ENCODE measurements around the gene ICOSLG.

ICOSLG gene

DNA sequence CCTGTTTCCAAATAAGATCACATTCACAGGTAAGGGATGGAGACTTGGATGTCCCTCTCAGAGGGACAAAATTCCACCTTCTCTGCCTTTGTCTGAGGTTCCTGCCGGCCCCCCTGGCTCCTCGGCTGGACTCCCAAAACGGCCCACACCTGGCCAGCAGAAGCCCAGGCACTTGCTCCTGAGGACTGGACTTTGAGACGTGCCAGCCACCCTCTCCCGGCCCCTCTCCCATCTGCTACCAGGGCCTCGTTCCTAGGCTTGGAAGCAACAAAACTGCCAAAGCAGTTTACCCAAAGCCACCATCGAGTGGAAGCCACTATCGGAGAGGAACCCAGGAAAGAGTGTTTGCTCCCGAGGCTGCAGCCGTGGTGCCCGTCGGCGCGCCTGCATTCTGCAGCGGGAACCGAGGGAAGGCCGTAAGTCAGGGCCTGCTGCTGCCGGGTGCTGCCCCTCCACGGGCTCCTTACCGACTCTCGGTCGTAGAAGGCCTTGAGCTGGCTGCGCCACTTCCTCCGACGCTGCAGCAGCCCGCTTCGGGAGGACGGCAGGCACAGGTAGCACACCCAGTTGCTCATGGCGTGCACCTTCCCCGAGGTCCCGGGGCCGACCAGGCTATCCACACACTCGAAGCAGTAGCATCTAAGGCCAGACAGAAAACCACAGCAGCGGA is 17.4 kb upstream of the ICOSLG start:
- H4K8ac ChIP-seq (ENCODE audit: low read depth, low read length) = no peak overlapping the region
- H3K27me3 ChIP-seq (ENCODE audit: control insufficient read depth in 3 of 3, insufficient read depth in 3 of 3, low read depth in 1 of 3, low read length in 3 of 3) = peaks cover 0 to 36% (median 0%) of the 10 kb centered on the region in 3 experiments
- no peak overlapping the region for H2BK12ac ChIP-seq (ENCODE audit: low read length)
- H3K27ac ChIP-seq (replicated peaks; ENCODE audit: low read length) = no peak overlapping the region
- H2BK120ac ChIP-seq (ENCODE audit: low read depth, low read length) = no peak overlapping the region
- no peak for DNase-seq (ENCODE audit: low spot score)
- H2AFZ ChIP-seq (ENCODE audit: low read length) = no peak overlapping the region
- no peaks in the 10 kb centered on the region for H3K79me1 ChIP-seq (ENCODE audit: low read depth, low read length)
- H4K91ac ChIP-seq (ENCODE audit: low read depth, low read length, poor library complexity) = no peak overlapping the region
- no peak overlapping the region for H3K14ac ChIP-seq (ENCODE audit: low read length)
- no peaks in the 10 kb centered on the region for H3K36me3 ChIP-seq (replicated peaks in 1 of 2; ENCODE audit: control insufficient read depth in 2 of 2, insufficient read depth in 2 of 2, low read length in 2 of 2)
- H3K4me2 ChIP-seq (ENCODE audit: insufficient read depth, low read length, poor library complexity, severe bottlenecking) = no peak overlapping the region
- H3K9me3 ChIP-seq (replicated peaks in 1 of 2; ENCODE audit: control insufficient read depth in 2 of 2, insufficient read depth in 1 of 2, low read depth in 1 of 2, low read length in 2 of 2) = peaks cover 0 to 2% of the 10 kb centered on the region in 2 donors
- H3K4me3 ChIP-seq (ENCODE audit: low read length in 2 of 2) = no peak overlapping the region
- peak overlapping the region; percentile 35 for H3K18ac ChIP-seq (ENCODE audit: low read length)
- H3K4me1 ChIP-seq (ENCODE audit: control insufficient read depth in 2 of 2, insufficient read depth in 1 of 2, low read depth in 1 of 2, low read length in 2 of 2) = peaks cover 2 to 5% of the 10 kb centered on the region in 2 donors
- peak overlapping the region; percentile 41 for H2AK5ac ChIP-seq (ENCODE audit: low read depth, low read length)
- no CpG with 5 or more reads among the region's 34 CpGs for WGBS, 2 donors (ENCODE audit: extremely low coverage in 2 of 2, insufficient read length in 2 of 2, insufficient replicate concordance in 1 of 2)
- no peak overlapping the region for H2BK5ac ChIP-seq (ENCODE audit: low read length)
- no peak overlapping the region for H3K9ac ChIP-seq (ENCODE audit: low read depth, low read length, poor library complexity)
- H3K23ac ChIP-seq (ENCODE audit: low read depth, low read length, poor library complexity) = peak overlapping the region; percentile 3
- H2BK15ac ChIP-seq (ENCODE audit: low read length) = no peak overlapping the region
- no peak overlapping the region for H3K4ac ChIP-seq (ENCODE audit: low read length)

DNA sequence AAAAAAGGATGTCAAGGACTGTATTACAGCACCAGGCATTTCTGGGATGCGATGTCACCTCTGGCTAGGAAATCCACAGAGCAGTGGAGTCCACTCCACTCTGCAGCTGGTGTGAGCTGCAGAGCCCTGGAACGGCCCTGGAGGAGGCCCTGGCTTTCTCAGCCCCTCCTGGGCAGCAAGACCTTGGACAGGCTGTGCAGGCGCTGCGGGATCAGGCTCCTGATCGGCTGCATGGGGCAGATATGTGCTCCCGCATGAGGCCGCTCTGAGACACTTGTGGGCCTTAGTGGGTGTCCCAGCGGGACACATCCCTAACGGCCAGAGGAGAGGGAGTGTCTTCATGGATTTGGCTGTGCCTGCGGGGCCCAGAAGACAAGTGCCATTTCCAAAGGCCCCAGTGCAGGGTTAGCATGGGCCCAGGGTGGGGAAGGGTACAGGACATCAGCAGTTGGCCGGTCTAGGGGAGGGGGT is 14.8 kb upstream of the ICOSLG start:
- no peak overlapping the region for H3K14ac ChIP-seq (ENCODE audit: low read length)
- no peak overlapping the region for H3K23ac ChIP-seq (ENCODE audit: low read depth, low read length, poor library complexity)
- no peak overlapping the region for H2BK12ac ChIP-seq (ENCODE audit: low read length)
- no peak overlapping the region for H4K8ac ChIP-seq (ENCODE audit: low read depth, low read length)
- no peak for DNase-seq (ENCODE audit: low spot score)
- no peak overlapping the region for H3K9ac ChIP-seq (ENCODE audit: low read depth, low read length, poor library complexity)
- no peak overlapping the region for H3K4me3 ChIP-seq (ENCODE audit: low read length in 2 of 2)
- no peak overlapping the region for H3K27ac ChIP-seq (replicated peaks; ENCODE audit: low read length)
- H3K27me3 ChIP-seq (ENCODE audit: control insufficient read depth in 3 of 3, insufficient read depth in 3 of 3, low read depth in 1 of 3, low read length in 3 of 3) = peaks cover 0 to 32% (median 0%) of the 10 kb centered on the region in 3 experiments
- WGBS, 2 donors (ENCODE audit: extremely low coverage in 2 of 2, insufficient read length in 2 of 2, insufficient replicate concordance in 1 of 2) = no CpG with 5 or more reads among the region's 11 CpGs
- no peaks in the 10 kb centered on the region for H3K36me3 ChIP-seq (replicated peaks in 1 of 2; ENCODE audit: control insufficient read depth in 2 of 2, insufficient read depth in 2 of 2, low read length in 2 of 2)
- no peak overlapping the region for H2AK5ac ChIP-seq (ENCODE audit: low read depth, low read length)
- H3K79me1 ChIP-seq (ENCODE audit: low read depth, low read length) = no peaks in the 10 kb centered on the region
- peak overlapping the region; percentile 15 for H3K18ac ChIP-seq (ENCODE audit: low read length)
- H4K91ac ChIP-seq (ENCODE audit: low read depth, low read length, poor library complexity) = no peak overlapping the region
- no peak overlapping the region for H2BK5ac ChIP-seq (ENCODE audit: low read length)
- H2BK120ac ChIP-seq (ENCODE audit: low read depth, low read length) = no peak overlapping the region
- H2BK15ac ChIP-seq (ENCODE audit: low read length) = no peak overlapping the region
- no peak overlapping the region for H3K4ac ChIP-seq (ENCODE audit: low read length)
- H3K4me1 ChIP-seq (ENCODE audit: control insufficient read depth in 2 of 2, insufficient read depth in 1 of 2, low read depth in 1 of 2, low read length in 2 of 2) = no peaks in the 10 kb centered on the region
- peaks cover 0 to 2% of the 10 kb centered on the region in 2 donors for H3K9me3 ChIP-seq (replicated peaks in 1 of 2; ENCODE audit: control insufficient read depth in 2 of 2, insufficient read depth in 1 of 2, low read depth in 1 of 2, low read length in 2 of 2)
- no peak overlapping the region for H3K4me2 ChIP-seq (ENCODE audit: insufficient read depth, low read length, poor library complexity, severe bottlenecking)
- no peak overlapping the region for H2AFZ ChIP-seq (ENCODE audit: low read length)

DNA sequence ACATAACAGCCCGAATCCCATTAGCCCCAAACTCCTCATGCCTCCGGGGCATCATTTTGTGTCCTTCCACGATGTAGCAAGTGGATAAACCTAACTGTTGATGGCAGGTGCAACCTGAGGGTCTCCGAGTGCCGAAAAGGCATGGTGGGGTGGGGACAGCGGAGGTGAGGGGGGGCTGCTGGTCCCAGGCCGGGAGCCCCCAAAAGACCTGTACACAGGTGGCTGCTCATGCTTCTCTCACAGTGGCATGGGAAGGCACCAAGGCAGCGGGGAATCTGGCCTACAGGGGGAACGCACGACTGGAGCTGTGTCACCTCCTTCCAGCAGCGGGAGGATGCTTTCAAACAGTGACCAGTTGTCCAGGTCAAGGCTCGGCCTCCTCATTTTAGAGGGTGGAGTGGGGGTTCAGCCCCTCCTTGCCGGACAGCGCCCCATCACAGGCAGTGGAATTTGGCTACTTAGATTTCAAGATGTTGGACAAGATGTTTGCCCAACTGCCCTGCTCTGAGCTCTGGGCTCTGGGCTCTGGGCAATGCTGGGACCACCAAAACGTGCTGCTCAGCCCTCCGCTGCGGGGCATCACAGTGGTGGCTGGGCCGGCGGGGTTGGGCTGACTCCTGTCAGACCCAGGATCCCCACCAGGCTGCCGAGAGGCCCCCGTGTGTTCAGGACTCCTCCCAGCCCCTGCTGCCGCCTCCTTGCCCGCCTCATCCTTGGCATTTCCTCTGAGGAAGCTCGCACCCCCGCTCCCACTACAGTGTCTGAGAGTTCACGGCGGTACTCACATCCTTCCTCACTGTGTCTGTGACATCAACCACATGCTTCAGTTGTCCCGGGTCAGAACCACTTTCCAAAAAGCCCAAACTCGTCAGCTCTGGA is 13.3 kb upstream of the ICOSLG start:
- no peaks in the 10 kb centered on the region for H3K36me3 ChIP-seq (replicated peaks in 1 of 2; ENCODE audit: control insufficient read depth in 2 of 2, insufficient read depth in 2 of 2, low read length in 2 of 2)
- no peak overlapping the region for H2BK120ac ChIP-seq (ENCODE audit: low read depth, low read length)
- peak overlapping the region; percentile 84 for H2BK12ac ChIP-seq (ENCODE audit: low read length)
- H3K23ac ChIP-seq (ENCODE audit: low read depth, low read length, poor library complexity) = peak overlapping the region; percentile 31
- peaks cover 0 to 20% (median 0%) of the 10 kb centered on the region in 3 experiments for H3K27me3 ChIP-seq (ENCODE audit: control insufficient read depth in 3 of 3, insufficient read depth in 3 of 3, low read depth in 1 of 3, low read length in 3 of 3)
- WGBS, 2 donors (ENCODE audit: extremely low coverage in 2 of 2, insufficient read length in 2 of 2, insufficient replicate concordance in 1 of 2) = no CpG with 5 or more reads among the region's 29 CpGs
- H3K4me2 ChIP-seq (ENCODE audit: insufficient read depth, low read length, poor library complexity, severe bottlenecking) = no peak overlapping the region
- H3K18ac ChIP-seq (ENCODE audit: low read length) = peak overlapping the region; percentile 76
- H2AK5ac ChIP-seq (ENCODE audit: low read depth, low read length) = peak overlapping the region; percentile 74
- H3K27ac ChIP-seq (replicated peaks; ENCODE audit: low read length) = no peak overlapping the region
- no peak overlapping the region for H2AFZ ChIP-seq (ENCODE audit: low read length)
- H2BK15ac ChIP-seq (ENCODE audit: low read length) = peak overlapping the region; percentile 71
- H4K91ac ChIP-seq (ENCODE audit: low read depth, low read length, poor library complexity) = no peak overlapping the region
- H3K79me1 ChIP-seq (ENCODE audit: low read depth, low read length) = no peaks in the 10 kb centered on the region
- no peaks in the 10 kb centered on the region for H3K9me3 ChIP-seq (replicated peaks in 1 of 2; ENCODE audit: control insufficient read depth in 2 of 2, insufficient read depth in 1 of 2, low read depth in 1 of 2, low read length in 2 of 2)
- peak overlapping the region; percentile 42 for H2BK5ac ChIP-seq (ENCODE audit: low read length)
- no peak for DNase-seq (ENCODE audit: low spot score)
- peak overlapping the region; percentile 21 for H3K9ac ChIP-seq (ENCODE audit: low read depth, low read length, poor library complexity)
- no peak overlapping the region for H3K4ac ChIP-seq (ENCODE audit: low read length)
- no peaks in the 10 kb centered on the region for H3K4me1 ChIP-seq (ENCODE audit: control insufficient read depth in 2 of 2, insufficient read depth in 1 of 2, low read depth in 1 of 2, low read length in 2 of 2)
- no peak overlapping the region for H3K4me3 ChIP-seq (ENCODE audit: low read length in 2 of 2)
- H3K14ac ChIP-seq (ENCODE audit: low read length) = no peak overlapping the region
- peak overlapping the region; percentile 17 for H4K8ac ChIP-seq (ENCODE audit: low read depth, low read length)
